Suprapubic skin (tissue), 4 donors: ENCODE results near the gene IFNA7. TPM values are rescaled to one million over a fixed set of nuclear protein-coding genes. Genes with fewer than 3 reads are reported as not detected.
"Not testable (repeated sequence)": the region's sequence is repeated elsewhere in the genome, so short reads cannot be mapped to it uniquely, and the experiment has no call there.

Experiments
- DNase-seq, 2 donors: peaks; one replicate each; pipeline ENCODE4 v3.0.0-alpha.2; 2019; ENCODE audit warnings: low spot score in 2 of 2
- H3K27ac ChIP-seq: fragments of 200-600 bp; sonication (generic); one replicate; pipeline ENCODE4 v1.5.1; 2019
- H3K27me3 ChIP-seq: fragments of 200-600 bp; sonication (generic); one replicate; pipeline ENCODE4 v1.5.1; 2019
- H3K36me3 ChIP-seq: fragments of 200-600 bp; sonication (generic); one replicate; pipeline ENCODE4 v1.5.1; 2019
- H3K4me1 ChIP-seq: fragments of 200-600 bp; sonication (generic); one replicate; pipeline ENCODE4 v1.5.1; 2019
- H3K4me3 ChIP-seq: fragments of 200-600 bp; sonication (generic); one replicate; pipeline ENCODE4 v1.5.1; 2019; ENCODE audit warnings: mild to moderate bottlenecking
- H3K9me3 ChIP-seq: fragments of 200-600 bp; sonication (generic); one replicate; pipeline ENCODE4 v1.5.1; 2019
- CTCF ChIP-seq, 2 donors: fragments of 200-600 bp in 1 of 2; fragments of 450-650 bp in 1 of 2; sonication (generic) in 1 of 2; IDR thresholded peaks; one replicate each; pipeline ENCODE4 v1.5.1; 2016 to 2019; ENCODE audit warnings: antibody characterized with exemption in 2 of 2, mild to moderate bottlenecking in 1 of 2, moderate library complexity in 1 of 2
- EP300 ChIP-seq: sonication (generic); formaldehyde crosslinking; IDR thresholded peaks from one replicate; pipeline ENCODE4 v1.6.1; 2017; ENCODE audit warnings: antibody characterized with exemption
- POLR2A ChIP-seq, 2 donors: fragments of 450-650 bp; IDR thresholded peaks; one replicate each; pipeline ENCODE4 v1.6.1; 2017; ENCODE audit warnings: antibody characterized with exemption in 2 of 2, mild to moderate bottlenecking in 2 of 2, moderate library complexity in 2 of 2
- POLR2AphosphoS5 ChIP-seq, 3 donors: sonication (generic); formaldehyde crosslinking; IDR thresholded peaks; one replicate each; pipeline ENCODE4 v1.6.1; 2017; ENCODE audit warnings: antibody characterized with exemption in 3 of 3
- whole genome bisulfite sequencing: methylation state at CpG from one replicate; pipeline ENCODE4 v1.1.5; 2018; 5-methylcytosine and 5-hydroxymethylcytosine counted together
- total RNA-seq, 4 donors: library from RNA; depleted of rRNA; stranded (reverse); fragments of >200 nt; gene quantifications; one replicate each; pipeline ENCODE4 v1.1.0, GENCODE V29; 2016

Gene IFNA7
- total RNA-seq = not detected

DNA sequence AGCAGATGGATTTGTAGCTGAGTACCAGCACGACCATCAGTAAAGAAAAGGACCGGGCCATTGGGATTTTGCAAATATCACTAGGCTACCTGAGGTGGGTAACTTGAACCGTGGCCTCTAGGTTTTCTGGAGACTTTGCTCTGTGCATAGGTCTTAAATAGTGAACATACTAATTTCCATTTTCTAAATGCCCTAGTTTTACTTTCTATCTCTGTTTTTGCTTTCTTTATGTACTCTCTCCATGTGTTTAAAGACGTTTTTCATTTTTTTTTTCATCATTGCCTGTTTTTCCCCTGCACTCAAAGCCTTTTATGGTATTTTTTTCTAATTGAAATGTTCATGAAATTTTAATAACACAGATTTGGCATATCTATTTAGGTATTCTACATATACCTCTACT, at the start of gene IFNA7:
Gene IFNA7 (minus strand): TSS at position 101 of the 400 bp plus-strand sequence. CDS start 40 bp downstream, at position 61.
- not testable (repeated sequence) for H3K36me3 ChIP-seq, H3K4me1 ChIP-seq, H3K27me3 ChIP-seq, DNase-seq, H3K4me3 ChIP-seq, H3K9me3 ChIP-seq, H3K27ac ChIP-seq
- WGBS = 69% methylated on average over 4 of the region's 4 CpGs

DNA sequence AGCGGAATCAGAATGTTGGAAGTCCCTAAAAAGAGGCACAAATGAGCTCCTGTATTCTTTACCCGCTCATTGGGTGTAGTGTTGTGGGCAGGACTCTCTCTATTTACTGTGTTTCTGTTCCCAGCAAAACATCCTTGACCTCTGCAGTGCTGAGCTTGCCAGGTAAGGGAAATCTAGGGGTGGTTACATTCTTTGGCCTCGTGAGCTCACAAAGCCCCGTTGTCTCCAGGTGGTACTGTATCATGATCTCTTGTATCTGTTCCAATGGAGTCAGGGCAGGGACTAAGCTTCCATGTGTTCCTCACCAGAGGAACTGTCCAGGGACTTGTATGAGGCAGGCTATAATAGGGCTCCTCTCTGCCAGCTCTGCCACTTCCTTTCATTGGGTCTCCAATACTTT, 49.6 kb upstream of the IFNA7 start:
- Histone ChIP-seq H3K4me1 (peaks cover 4% of the 10 kb centered on the region), H3K27me3 (no peaks in the 10 kb centered on the region), H3K27ac (no peak overlapping the region), H3K36me3 (no peaks in the 10 kb centered on the region), H3K4me3 (no peak overlapping the region), H3K9me3 (no peaks in the 10 kb centered on the region)
- WGBS = 62% methylated on average over 4 of the region's 4 CpGs
- TF ChIP-seq POLR2AphosphoS5 (IDR thresholded peaks at IDR 0.05) (no peak), EP300 (no peak), CTCF (IDR thresholded peaks at IDR 0.05) (no peak), POLR2A (IDR thresholded peaks at IDR 0.05) (no peak)
- no peak for DNase-seq

DNA sequence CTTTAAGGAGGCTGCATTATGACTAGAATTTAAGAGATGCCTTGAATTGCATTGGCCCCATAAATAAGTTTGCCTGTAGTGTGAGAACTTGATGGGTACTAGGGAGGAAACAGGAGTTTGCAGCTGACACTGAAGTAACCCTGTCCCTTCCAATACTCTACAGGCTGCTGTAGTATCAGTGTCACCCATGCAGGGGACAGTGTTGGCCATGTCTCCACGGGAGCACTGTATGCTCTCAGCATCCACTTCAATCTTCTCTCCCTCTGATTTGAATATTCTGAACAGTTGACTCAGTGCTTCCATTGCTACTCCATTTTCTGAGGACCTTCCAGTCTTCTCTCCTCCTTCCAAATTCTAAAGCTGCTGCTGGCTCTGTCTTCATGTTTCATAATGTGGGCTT, 49.2 kb upstream of the IFNA7 start:
- no peak for DNase-seq

DNA sequence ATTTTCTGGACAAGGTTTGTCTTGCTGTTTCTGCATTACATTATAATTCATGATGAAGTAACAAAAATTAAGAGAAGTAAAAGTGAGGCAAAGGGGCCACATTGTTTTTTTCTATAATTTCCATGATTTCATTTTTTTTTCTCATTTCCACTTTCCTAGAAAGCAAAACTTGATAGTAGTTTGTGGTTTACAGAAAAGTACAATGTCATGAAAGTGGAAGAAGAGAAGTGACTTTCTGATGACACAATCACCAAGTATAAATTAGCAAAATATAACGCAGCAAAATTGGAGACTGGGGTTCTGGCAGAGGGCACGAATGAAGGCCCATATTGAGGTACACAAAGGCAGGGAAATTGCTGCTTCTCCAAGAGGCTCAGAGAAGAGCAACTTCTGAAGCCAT, 42.8 kb upstream of the IFNA7 start:
- no peaks in the 10 kb centered on the region for H3K27me3 ChIP-seq
- no peak for DNase-seq
- H3K36me3 ChIP-seq = no peaks in the 10 kb centered on the region
- no peaks in the 10 kb centered on the region for H3K4me1 ChIP-seq
- H3K9me3 ChIP-seq = no peaks in the 10 kb centered on the region
- no peak overlapping the region for H3K27ac ChIP-seq
- WGBS = 59% methylated on average over 2 of the region's 2 CpGs
- TF ChIP-seq POLR2AphosphoS5 (IDR thresholded peaks at IDR 0.05) (no peak), EP300 (no peak), POLR2A (IDR thresholded peaks at IDR 0.05) (no peak), CTCF (IDR thresholded peaks at IDR 0.05) (no peak)
- no peak overlapping the region for H3K4me3 ChIP-seq

More for the DNA sequence above, 49.2 kb upstream of the IFNA7 start:
- H3K27me3 ChIP-seq = no peaks in the 10 kb centered on the region
- no peaks in the 10 kb centered on the region for H3K9me3 ChIP-seq
- H3K4me1 ChIP-seq = peaks cover 4% of the 10 kb centered on the region
- 38% methylated on average over 1 of the region's 1 CpG for WGBS
- TF ChIP-seq EP300 (no peak), POLR2AphosphoS5 (IDR thresholded peaks at IDR 0.05) (no peak), POLR2A (IDR thresholded peaks at IDR 0.05) (no peak), CTCF (IDR thresholded peaks at IDR 0.05) (no peak)
- H3K36me3 ChIP-seq = no peaks in the 10 kb centered on the region
- H3K4me3 ChIP-seq = no peak overlapping the region
- no peak overlapping the region for H3K27ac ChIP-seq

- Histone ChIP-seq H3K27ac (no peak within 1 kb of the TSS), H3K36me3 (no peaks in the 10 kb centered on the region), H3K9me3 (no peaks in the 10 kb centered on the region), H3K4me3 (no peak within 1 kb of the TSS), H3K27me3 (no peaks in the 10 kb centered on the region), H3K4me1 (no peaks in the 10 kb centered on the region)
- no peak for DNase-seq
- TF ChIP-seq EP300 = no peak
- TF ChIP-seq POLR2A (IDR thresholded peaks at IDR 0.05) = no peak
- TF ChIP-seq POLR2AphosphoS5 (IDR thresholded peaks at IDR 0.05) = no peak
- TF ChIP-seq CTCF (IDR thresholded peaks at IDR 0.05) = no peak
- 82% methylated on average over 2 of the region's 2 CpGs for WGBS
Measured at GRCh38 chr9:21239911-21240310, 37.9 kb upstream of the IFNA7 start, which contains the start of gene IFNA14. Gene IFNA14 (minus strand): TSS chr9:21240005. CDS start chr9:21239935, 70 bp downstream.

DNA sequence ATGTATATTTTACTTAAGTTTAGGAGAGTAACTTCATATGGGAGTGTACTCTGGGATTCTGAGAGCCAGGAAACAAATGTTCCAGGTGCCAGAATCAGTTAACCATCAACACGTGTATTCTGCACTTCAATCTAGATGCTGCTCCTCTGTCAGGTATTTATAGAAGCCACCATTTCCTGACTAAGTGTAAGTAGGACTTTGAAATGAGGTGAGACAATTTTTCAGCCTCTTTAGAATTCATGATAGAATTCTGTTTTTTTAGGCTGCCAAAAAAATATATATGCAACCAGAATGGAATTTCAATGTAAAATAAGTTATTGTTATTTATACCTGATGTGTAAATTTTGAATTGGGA, 34.3 kb upstream of the IFNA7 start:
- not testable (repeated sequence) for H3K4me3 ChIP-seq, H3K4me1 ChIP-seq, DNase-seq, H3K27ac ChIP-seq, H3K36me3 ChIP-seq, H3K27me3 ChIP-seq, H3K9me3 ChIP-seq
- whole genome bisulfite sequencing = 14% methylated on average over 1 of the region's 1 CpG

DNA sequence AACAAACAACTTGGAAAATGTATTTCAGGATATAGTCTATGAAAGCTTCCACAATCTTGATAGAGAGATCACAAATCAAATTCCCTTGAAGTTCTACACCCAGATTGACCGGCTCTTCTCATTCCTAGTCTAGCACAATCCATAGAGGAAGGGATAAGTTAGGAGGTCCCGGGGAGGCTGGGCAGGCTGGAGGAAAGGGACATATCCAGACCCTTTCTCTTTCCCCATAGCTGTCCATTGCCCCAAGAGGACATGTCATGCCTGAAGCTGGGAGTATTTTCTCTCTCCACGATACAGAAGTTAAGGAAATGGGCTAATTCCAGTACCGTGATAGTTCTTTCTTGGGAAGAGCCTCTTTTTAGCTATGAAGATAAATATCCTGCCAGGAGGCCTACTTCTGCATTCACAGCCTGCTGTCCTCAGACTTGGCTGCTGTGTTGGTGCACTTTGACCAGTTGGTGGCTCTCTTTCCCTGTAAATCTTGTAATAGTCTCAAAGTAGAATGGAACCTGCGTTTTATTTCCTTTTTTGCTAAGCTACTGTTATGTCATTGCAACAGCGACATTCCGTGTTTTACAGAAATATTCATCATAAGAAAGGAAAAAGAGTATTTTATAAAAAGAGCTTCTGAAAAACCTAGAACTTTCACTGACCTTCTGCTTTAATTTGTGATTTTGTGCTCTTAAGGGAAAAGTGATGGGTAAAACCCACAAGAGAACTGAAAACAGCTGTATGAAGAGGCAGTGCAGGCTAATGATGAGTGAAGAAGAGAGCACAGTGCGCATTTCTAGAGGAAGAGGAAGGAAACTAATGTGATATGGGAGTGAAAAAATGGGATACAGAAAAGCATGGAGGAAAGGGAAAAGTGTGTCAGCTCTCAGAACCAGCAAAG, 33.7 kb upstream of the IFNA7 start:
- H3K9me3 ChIP-seq, DNase-seq, H3K4me3 ChIP-seq, H3K27me3 ChIP-seq, H3K4me1 ChIP-seq, H3K36me3 ChIP-seq, H3K27ac ChIP-seq: not testable (repeated sequence)
- WGBS = 42% methylated on average over 8 of the region's 8 CpGs
